Type B pancreatic cell (in vitro differentiated cells): ENCODE data around the gene CDC123. TPM values are rescaled to one million over a fixed set of nuclear protein-coding genes. Genes with fewer than 3 reads are reported as not detected.
A peak's percentile ranks its signal among the peaks of the same experiment; 100 is the strongest.

ENCODE experiments used
- DNase-seq: peaks from one replicate; pipeline ENCODE4 v3.0.0; 2021; ENCODE audit warnings: mixed read lengths; ENCODE audit not compliant: unreplicated experiment; ENCODE audit errors: extremely low spot score
- H3K27ac Mint-ChIP-seq: 2 replicates; pipeline ENCODE4 v1.8.0; 2021; ENCODE audit warnings: mild to moderate bottlenecking, mixed read lengths
- H3K27me3 Mint-ChIP-seq: 2 replicates; pipeline ENCODE4 v1.8.0; 2021; ENCODE audit warnings: mixed read lengths
- H3K36me3 Mint-ChIP-seq: 2 replicates; pipeline ENCODE4 v1.8.0; 2021; ENCODE audit warnings: mixed read lengths
- H3K4me1 Mint-ChIP-seq: one replicate; pipeline ENCODE4 v1.8.0; 2021; ENCODE audit warnings: mixed read lengths; ENCODE audit not compliant: unreplicated experiment
- H3K4me3 Mint-ChIP-seq: 2 replicates; pipeline ENCODE4 v1.8.0; 2021; ENCODE audit warnings: mild to moderate bottlenecking, mixed read lengths
- H3K9me3 Mint-ChIP-seq: 2 replicates; pipeline ENCODE4 v1.8.0; 2021; ENCODE audit warnings: mixed read lengths
- CTCF ChIP-seq: fragments of 200-600 bp; sonication (generic); conservative IDR thresholded peaks from 2 replicates; pipeline ENCODE4 v1.5.0; 2021; ENCODE audit warnings: antibody characterized with exemption, mild to moderate bottlenecking
- total RNA-seq: library from RNA; stranded (reverse); gene quantifications from 2 replicates; pipeline ENCODE4 v1.2.1, GENCODE V29; 2021; ENCODE audit warnings: low replicate concordance

The CDC123 gene
- total RNA-seq, 1 donor from 2014 or later, result 81.5 TPM

GRCh38 chr10:12186323-12186722, 9.7 kb upstream of the CDC123 start:
- no peak overlapping the region for H3K4me3 Mint-ChIP-seq
- H3K27ac Mint-ChIP-seq, result no peak overlapping the region
- H3K4me1 Mint-ChIP-seq, result no peaks in the 10 kb centered on the region
- H3K36me3 Mint-ChIP-seq, result no peaks in the 10 kb centered on the region
- DNase-seq, result no peak
- no peaks in the 10 kb centered on the region for H3K9me3 Mint-ChIP-seq
- H3K27me3 Mint-ChIP-seq, result no peaks in the 10 kb centered on the region
- no peak for TF ChIP-seq CTCF

- no peak overlapping the region for H3K4me3 Mint-ChIP-seq
- DNase-seq, result no peak
- no peaks in the 10 kb centered on the region for H3K4me1 Mint-ChIP-seq
- H3K27me3 Mint-ChIP-seq, result no peaks in the 10 kb centered on the region
- H3K9me3 Mint-ChIP-seq, result no peaks in the 10 kb centered on the region
- no peaks in the 10 kb centered on the region for H3K36me3 Mint-ChIP-seq
- no peak overlapping the region for H3K27ac Mint-ChIP-seq
- no peak for TF ChIP-seq CTCF
Observed at GRCh38 chr10:12187321-12187905, 8.6 kb upstream of the CDC123 start.

- H3K27ac Mint-ChIP-seq, result no peak overlapping the region
- DNase-seq, result no peak
- TF ChIP-seq CTCF, result no peak
- H3K9me3 Mint-ChIP-seq, result no peaks in the 10 kb centered on the region
- peaks cover 8% of the 10 kb centered on the region for H3K4me1 Mint-ChIP-seq
- H3K27me3 Mint-ChIP-seq, result no peaks in the 10 kb centered on the region
- no peaks in the 10 kb centered on the region for H3K36me3 Mint-ChIP-seq
- no peak overlapping the region for H3K4me3 Mint-ChIP-seq
Observed at GRCh38 chr10:12188656-12189055, 7.3 kb upstream of the CDC123 start.

GRCh38 chr10:12189426-12189825, 6.6 kb upstream of the CDC123 start:
- Mint-ChIP-seq H3K9me3 (no peaks in the 10 kb centered on the region), H3K4me1 (peaks cover 13% of the 10 kb centered on the region), H3K4me3 (no peak overlapping the region), H3K27me3 (no peaks in the 10 kb centered on the region), H3K36me3 (no peaks in the 10 kb centered on the region), H3K27ac (no peak overlapping the region)
- no peak for TF ChIP-seq CTCF
- no peak for DNase-seq

DNA sequence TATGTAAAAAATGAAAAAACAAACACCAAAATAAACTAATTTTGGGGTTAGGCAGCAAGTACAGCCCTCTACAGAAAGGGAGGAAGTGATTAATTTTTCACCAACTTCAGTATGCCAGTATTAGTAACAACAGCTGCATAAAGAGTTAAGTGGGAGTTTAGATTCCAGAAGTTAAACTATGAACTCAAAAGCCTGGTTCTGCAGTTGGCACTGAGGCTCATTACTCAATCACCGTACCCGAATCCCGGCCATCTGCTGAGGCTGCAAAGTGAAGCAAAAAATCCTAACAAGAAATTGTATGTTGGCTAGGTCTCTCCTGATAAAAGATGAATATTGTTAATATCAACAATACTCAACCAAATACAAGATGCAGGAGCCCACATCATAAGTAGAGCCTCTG, 4.3 kb upstream of the CDC123 start:
- Mint-ChIP-seq H3K36me3 (peaks cover 3% of the 10 kb centered on the region), H3K27me3 (no peaks in the 10 kb centered on the region), H3K4me1 (peaks cover 23% of the 10 kb centered on the region), H3K27ac (no peak overlapping the region), H3K9me3 (no peaks in the 10 kb centered on the region), H3K4me3 (no peak overlapping the region)
- DNase-seq, result no peak
- no peak for TF ChIP-seq CTCF

- H3K9me3 Mint-ChIP-seq, result no peaks in the 10 kb centered on the region
- no peak for DNase-seq
- peaks cover 4% of the 10 kb centered on the region for H3K36me3 Mint-ChIP-seq
Observed at GRCh38 chr10:12193193-12193592, 2.8 kb upstream of the CDC123 start.

More at GRCh38 chr10:12193193-12193592, 2.8 kb upstream of the CDC123 start:
- H3K4me3 Mint-ChIP-seq, result peak overlapping the region; percentile 50
- H3K27me3 Mint-ChIP-seq, result no peaks in the 10 kb centered on the region
- peaks cover 25% of the 10 kb centered on the region for H3K4me1 Mint-ChIP-seq
- TF ChIP-seq CTCF, result no peak
- H3K27ac Mint-ChIP-seq, result peak overlapping the region; percentile 2
